GM12892 (cell line): ENCODE data around the gene INAVA.

Experiments
- POLR2A ChIP-seq: IDR thresholded peaks from 2 replicates; pipeline ENCODE4 v1.6.1; 2011; ENCODE audit warnings: low read depth, low read length, control low read depth
- POLR2AphosphoS5 ChIP-seq: IDR thresholded peaks from 2 replicates; pipeline ENCODE4 v1.6.1; 2011; ENCODE audit warnings: low read depth, low read length, control low read depth
- TAF1 ChIP-seq: IDR thresholded peaks from 2 replicates; pipeline ENCODE4 v1.6.1; 2011; ENCODE audit warnings: low read depth, mild to moderate bottlenecking, control low read depth, low read length, borderline replicate concordance

DNA sequence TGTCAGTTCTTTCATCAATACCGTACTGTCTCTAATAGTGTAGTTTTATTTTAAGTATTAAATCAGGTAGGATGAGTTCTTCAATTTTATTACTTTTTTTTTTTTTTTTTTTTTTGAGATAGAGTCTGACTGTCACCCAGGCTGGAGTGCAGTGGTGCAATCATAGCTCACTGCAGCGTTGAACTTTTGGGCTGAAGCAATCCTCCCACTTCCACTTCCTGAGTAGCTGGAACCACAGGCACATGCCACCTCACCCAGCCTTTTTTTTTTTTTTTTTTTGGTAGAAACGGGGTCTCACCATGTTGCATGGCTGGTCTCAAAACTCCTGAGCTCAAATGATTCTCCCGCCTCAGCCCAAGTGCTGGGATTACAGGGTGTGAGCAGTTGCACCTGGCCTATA lies 44.3 kb downstream of the INAVA start:
- no peak for TF ChIP-seq TAF1
- TF ChIP-seq POLR2A: no peak
- no peak for TF ChIP-seq POLR2AphosphoS5
